Caco-2 (cell line): ENCODE results near the gene FBXW12. TPM values are rescaled to one million over a fixed set of nuclear protein-coding genes. Genes with fewer than 3 reads are reported as not detected.

Experiments
- BruUV-seq: library from RNA; stranded (reverse); fragments of 400-500 nt; replicated peaks from 2 replicates; lab custom pipeline; 2021; lab: Mats Ljungman, UMichigan
- CTCF ChIA-PET: fragments of 300-600 bp; sonication (Branson Sonifier 250); formaldehyde crosslinking; loops from one replicate; lab custom pipeline; 2022; ENCODE audit warnings: antibody characterized with exemption; lab: Charles Lee
- POLR2A ChIA-PET: fragments of 300-600 bp; sonication (Branson Sonifier 250); formaldehyde crosslinking; loops from one replicate; lab custom pipeline; 2022; ENCODE audit warnings: antibody characterized with exemption; lab: Charles Lee
- DNase-seq, 2 experiments: peaks; one replicate each; pipeline versions ENCODE4 v3.0.0 to v3.0.0-alpha.2; 2020 to 2022
- H3K27me3 ChIP-seq: replicated peaks from 2 replicates; pipeline ENCODE4 v1.6.0; 2011; ENCODE audit warnings: low read length; ENCODE audit not compliant: control insufficient read depth, insufficient read depth
- H3K36me3 ChIP-seq: 2 replicates; pipeline ENCODE4 v1.5.1; 2011; ENCODE audit warnings: low read length; ENCODE audit not compliant: control insufficient read depth, insufficient read depth
- H3K4me1 ChIP-seq: fragments of 250-450 bp; sonication (Bioruptor Pico); 2 replicates; pipeline ENCODE4 v1.5.1; 2020; ENCODE audit warnings: mild to moderate bottlenecking
- H3K4me3 ChIP-seq: 2 replicates; pipeline ENCODE4 v1.5.1; 2011; ENCODE audit warnings: low read depth, mild to moderate bottlenecking, control low read depth, low read length
- H3K9me3 ChIP-seq: fragments of 250-450 bp; sonication (Bioruptor Pico); 2 replicates; pipeline ENCODE4 v1.5.1; 2020; ENCODE audit warnings: mild to moderate bottlenecking, moderate library complexity
- H3K27ac Mint-ChIP-seq: one replicate; pipeline ENCODE4 v1.8.0; 2022; ENCODE audit warnings: mixed read lengths; ENCODE audit not compliant: unreplicated experiment
- H3K27me3 Mint-ChIP-seq: one replicate; pipeline ENCODE4 v1.8.0; 2022; ENCODE audit warnings: mixed read lengths; ENCODE audit not compliant: insufficient read depth, unreplicated experiment
- H3K36me3 Mint-ChIP-seq: one replicate; pipeline ENCODE4 v1.8.0; 2022; ENCODE audit warnings: mild to moderate bottlenecking, mixed read lengths; ENCODE audit not compliant: insufficient read depth, unreplicated experiment
- H3K4me1 Mint-ChIP-seq: one replicate; pipeline ENCODE4 v1.8.0; 2022; ENCODE audit warnings: low read depth, mixed read lengths; ENCODE audit not compliant: unreplicated experiment
- H3K4me3 Mint-ChIP-seq: one replicate; pipeline ENCODE4 v1.8.0; 2022; ENCODE audit warnings: mild to moderate bottlenecking, moderate library complexity, mixed read lengths; ENCODE audit not compliant: unreplicated experiment
- H3K9me3 Mint-ChIP-seq: one replicate; pipeline ENCODE4 v1.8.0; 2022; ENCODE audit warnings: mixed read lengths; ENCODE audit not compliant: unreplicated experiment
- intact Hi-C: fragments of 100-400 bp; cut with micrococcal nuclease; formaldehyde crosslinking; loops from one replicate; pipeline ENCODE4 v1.10.0; 2022; ENCODE audit not compliant: unreplicated experiment
- total RNA-seq: library from RNA; stranded (reverse); gene quantifications from 2 replicates; pipeline ENCODE4 v1.2.3, GENCODE V29; 2022
- TF ChIP-seq, protein P1 (sequence below), 2 experiments: fragments of 200-600 bp in 1 of 2; IDR thresholded peaks; 1 replicate in 1 of 2; 2 replicates in 1 of 2; pipeline versions ENCODE4 v1.5.1 to v1.8.0; 2011 to 2022; ENCODE audit warnings: antibody characterized with exemption in 1 of 2, control low read depth in 1 of 2, inconsistent platforms in 1 of 2, low read depth in 1 of 2, low read length in 1 of 2, mild to moderate bottlenecking in 1 of 2, moderate library complexity in 1 of 2; ENCODE audit not compliant: insufficient read depth in 1 of 2, severe bottlenecking in 1 of 2, unreplicated experiment in 1 of 2

The FBXW12 gene
- total RNA-seq, 1 experiment from 2014 or later: 1.7 TPM

DNA sequence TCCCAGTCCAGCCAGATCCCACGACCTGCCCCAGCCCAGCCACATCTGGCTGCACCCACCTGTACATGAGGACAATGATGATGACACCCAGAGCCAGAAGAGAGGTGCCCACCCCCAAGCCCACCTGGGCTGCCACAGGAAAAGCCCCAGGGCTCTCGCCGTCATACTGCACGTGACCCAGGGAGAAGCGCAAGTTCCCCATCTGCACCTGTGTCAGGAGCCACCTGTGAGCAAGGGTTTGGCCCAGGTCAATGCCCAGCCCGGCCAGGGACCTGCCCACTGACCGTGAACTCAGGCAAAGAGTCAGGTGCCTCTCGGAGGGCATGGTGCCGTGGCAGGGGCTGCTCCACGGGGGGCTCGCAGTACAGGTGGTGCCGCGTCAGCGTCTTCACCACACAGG is 41.6 kb downstream of the FBXW12 start:
- H3K36me3 ChIP-seq: peaks cover 19% of the 10 kb centered on the region
- Mint-ChIP-seq H3K4me3 (no peak overlapping the region), H3K27me3 (no peaks in the 10 kb centered on the region), H3K9me3 (no peaks in the 10 kb centered on the region), H3K4me1 (peaks cover 5% of the 10 kb centered on the region), H3K27ac (no peak overlapping the region), H3K36me3 (peaks cover 94% of the 10 kb centered on the region)
- H3K9me3 ChIP-seq: no peaks in the 10 kb centered on the region
- no TSS peak for BruUV-seq
- TF ChIP-seq, protein P1, sequence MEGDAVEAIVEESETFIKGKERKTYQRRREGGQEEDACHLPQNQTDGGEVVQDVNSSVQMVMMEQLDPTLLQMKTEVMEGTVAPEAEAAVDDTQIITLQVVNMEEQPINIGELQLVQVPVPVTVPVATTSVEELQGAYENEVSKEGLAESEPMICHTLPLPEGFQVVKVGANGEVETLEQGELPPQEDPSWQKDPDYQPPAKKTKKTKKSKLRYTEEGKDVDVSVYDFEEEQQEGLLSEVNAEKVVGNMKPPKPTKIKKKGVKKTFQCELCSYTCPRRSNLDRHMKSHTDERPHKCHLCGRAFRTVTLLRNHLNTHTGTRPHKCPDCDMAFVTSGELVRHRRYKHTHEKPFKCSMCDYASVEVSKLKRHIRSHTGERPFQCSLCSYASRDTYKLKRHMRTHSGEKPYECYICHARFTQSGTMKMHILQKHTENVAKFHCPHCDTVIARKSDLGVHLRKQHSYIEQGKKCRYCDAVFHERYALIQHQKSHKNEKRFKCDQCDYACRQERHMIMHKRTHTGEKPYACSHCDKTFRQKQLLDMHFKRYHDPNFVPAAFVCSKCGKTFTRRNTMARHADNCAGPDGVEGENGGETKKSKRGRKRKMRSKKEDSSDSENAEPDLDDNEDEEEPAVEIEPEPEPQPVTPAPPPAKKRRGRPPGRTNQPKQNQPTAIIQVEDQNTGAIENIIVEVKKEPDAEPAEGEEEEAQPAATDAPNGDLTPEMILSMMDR (IDR thresholded peaks at IDR 0.05; ENCODE audit: insufficient read depth in 1 of 2, low read depth in 1 of 2, low read length in 1 of 2, severe bottlenecking in 1 of 2, unreplicated experiment in 1 of 2): no peak
- no peak for DNase-seq
- no peak overlapping the region for H3K4me3 ChIP-seq
- no peaks in the 10 kb centered on the region for H3K4me1 ChIP-seq
- CTCF ChIA-PET: interaction anchor here (2.5 kb wide), 1 partner anchor 22 kb away, joined by 22 read pairs; no protein-coding TSS in a partner anchor
- no peaks in the 10 kb centered on the region for H3K27me3 ChIP-seq
- POLR2A ChIA-PET: no interaction called here
- intact Hi-C loops: no loop called here

DNA sequence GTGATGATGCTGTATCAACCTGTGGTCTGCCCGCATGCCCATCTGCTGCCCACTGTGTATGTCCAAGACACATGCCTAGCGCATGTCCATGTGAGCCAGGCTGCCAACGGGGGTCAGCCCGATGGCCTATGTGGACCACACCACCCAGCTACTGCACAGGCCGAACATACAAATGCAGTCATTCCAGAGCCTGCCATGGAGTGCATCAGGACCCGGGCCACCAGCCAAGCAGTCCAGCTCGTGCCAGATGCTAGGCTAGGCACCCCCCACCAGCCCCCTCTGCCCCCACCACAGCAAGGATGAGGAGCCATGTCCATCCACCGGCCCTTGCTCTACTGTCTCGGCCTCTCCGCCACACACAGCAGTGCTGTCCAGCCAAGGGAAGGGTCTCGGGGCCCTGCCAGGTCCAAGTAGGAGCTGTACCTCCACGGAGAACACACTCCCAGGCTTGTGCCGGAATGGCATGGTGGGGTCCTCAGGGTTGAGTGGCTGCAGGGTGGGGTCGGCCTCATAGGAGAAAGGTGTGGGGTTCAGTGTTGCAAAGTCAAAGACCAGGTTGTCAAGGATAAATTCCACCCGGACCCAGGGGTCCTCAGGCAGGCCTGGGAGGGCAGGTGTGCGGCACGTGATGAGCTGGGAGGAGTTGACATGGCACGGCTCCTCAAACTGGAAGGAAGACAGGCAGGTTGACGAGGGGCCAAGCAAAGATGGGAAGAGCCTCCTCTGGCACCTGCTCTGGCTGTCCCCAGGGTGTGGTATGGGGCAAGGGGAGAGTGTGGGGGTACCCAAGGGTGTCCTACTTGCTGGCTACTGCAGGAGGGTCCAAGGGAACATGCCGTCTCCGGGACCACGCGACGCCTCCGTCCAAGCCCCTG is 42.6 kb downstream of the FBXW12 start:
- ChIA-PET POLR2A (no interaction called here), CTCF (interaction anchor here (0.7 to 6.1 kb wide), 4 partner anchors 21 to 226 kb away, joined by 3 to 40 read pairs (median 4); partner anchors contain the start of genes CCDC51 and TMA7)
- Histone ChIP-seq H3K9me3 (no peaks in the 10 kb centered on the region), H3K4me1 (no peaks in the 10 kb centered on the region), H3K4me3 (no peak overlapping the region), H3K36me3 (peaks cover 22% of the 10 kb centered on the region), H3K27me3 (no peaks in the 10 kb centered on the region)
- DNase-seq: no peak
- BruUV-seq: no TSS peak
- TF ChIP-seq, protein P1 (IDR thresholded peaks at IDR 0.05; ENCODE audit: insufficient read depth in 1 of 2, low read depth in 1 of 2, low read length in 1 of 2, severe bottlenecking in 1 of 2, unreplicated experiment in 1 of 2): no peak
- peaks cover 5% of the 10 kb centered on the region for H3K4me1 Mint-ChIP-seq
- no peak overlapping the region for H3K4me3 Mint-ChIP-seq
- intact Hi-C loops: no loop called here
- H3K27me3 Mint-ChIP-seq: no peaks in the 10 kb centered on the region
- no peaks in the 10 kb centered on the region for H3K9me3 Mint-ChIP-seq
- H3K36me3 Mint-ChIP-seq: peaks cover 98% of the 10 kb centered on the region
- no peak overlapping the region for H3K27ac Mint-ChIP-seq

DNA sequence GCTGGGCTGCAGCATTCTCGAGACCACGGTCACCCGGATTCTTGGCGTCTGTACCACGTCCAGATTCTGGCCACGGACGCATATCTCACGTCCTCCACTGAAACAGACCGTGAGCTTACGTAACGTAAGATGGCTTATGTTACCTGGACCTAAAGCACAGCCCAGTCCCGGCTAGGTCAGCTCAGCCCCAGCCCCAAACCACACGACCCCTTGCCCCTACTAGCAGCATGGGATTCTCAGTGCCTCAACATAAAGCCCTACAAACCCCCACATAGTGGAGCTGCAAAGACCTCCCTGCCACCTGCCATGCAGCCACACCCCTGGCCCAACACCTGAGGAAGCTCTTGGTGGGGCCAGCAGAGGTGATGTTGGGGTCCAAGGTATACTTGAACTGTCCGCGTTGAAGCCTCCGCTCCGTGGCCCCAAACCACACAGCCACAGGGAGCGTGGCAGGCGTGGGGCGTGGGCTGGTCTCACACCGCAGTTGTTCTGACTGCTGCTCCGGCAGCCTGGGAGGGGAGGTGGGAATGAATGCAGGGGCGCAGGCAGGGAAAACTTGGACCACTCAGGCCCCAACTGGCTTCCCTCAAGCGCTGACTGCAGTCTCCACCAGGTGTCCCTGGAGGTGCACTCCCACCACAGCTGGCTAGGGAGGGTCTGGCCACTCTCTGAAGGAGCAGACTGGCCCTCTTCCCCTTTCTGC is 43.4 kb downstream of the FBXW12 start:
- no peak overlapping the region for H3K4me3 Mint-ChIP-seq
- no peaks in the 10 kb centered on the region for H3K9me3 Mint-ChIP-seq
- no peaks in the 10 kb centered on the region for H3K27me3 Mint-ChIP-seq
- BruUV-seq: no TSS peak
- TF ChIP-seq, protein P1 (IDR thresholded peaks at IDR 0.05; ENCODE audit: insufficient read depth in 1 of 2, low read depth in 1 of 2, low read length in 1 of 2, severe bottlenecking in 1 of 2, unreplicated experiment in 1 of 2): peak in 1 of 2 experiments; percentile 35
- peak overlapping the region; percentile 39 for H3K27ac Mint-ChIP-seq
- Histone ChIP-seq H3K27me3 (no peaks in the 10 kb centered on the region), H3K9me3 (no peaks in the 10 kb centered on the region), H3K36me3 (peaks cover 20% of the 10 kb centered on the region), H3K4me1 (no peaks in the 10 kb centered on the region), H3K4me3 (no peak overlapping the region)
- ChIA-PET POLR2A (no interaction called here), CTCF (interaction anchor here (0.6 to 6.1 kb wide), 5 partner anchors 15 to 227 kb away, joined by 3 to 40 read pairs (median 3); partner anchors contain the start of genes CCDC51 and TMA7)
- H3K4me1 Mint-ChIP-seq: peaks cover 5% of the 10 kb centered on the region
- peaks cover 99% of the 10 kb centered on the region for H3K36me3 Mint-ChIP-seq
- DNase-seq: no peak
- intact Hi-C loops: no loop called here
